Stimulated activated CD8-positive, alpha-beta memory T cell treated with anti-CD3 and anti-CD28 coated beads, Interleukin-12 subunit alpha, Interleukin-12 subunit beta, amount 100 ng/mL, for 1 hour (primary cell): ENCODE data around the gene MCM8.

ENCODE experiments used
- DNase-seq: peaks from one replicate; pipeline ENCODE4 v3.0.0-alpha.2; 2020; ENCODE audit warnings: low read depth

MCM8 gene

GRCh38 chr20:5947276-5947675, 3.2 kb upstream of the MCM8 start:
- no peak for DNase-seq

GRCh38 chr20:5949943-5950270, 545 bp upstream of the MCM8 start:
- DNase-seq = no peak

DNA sequence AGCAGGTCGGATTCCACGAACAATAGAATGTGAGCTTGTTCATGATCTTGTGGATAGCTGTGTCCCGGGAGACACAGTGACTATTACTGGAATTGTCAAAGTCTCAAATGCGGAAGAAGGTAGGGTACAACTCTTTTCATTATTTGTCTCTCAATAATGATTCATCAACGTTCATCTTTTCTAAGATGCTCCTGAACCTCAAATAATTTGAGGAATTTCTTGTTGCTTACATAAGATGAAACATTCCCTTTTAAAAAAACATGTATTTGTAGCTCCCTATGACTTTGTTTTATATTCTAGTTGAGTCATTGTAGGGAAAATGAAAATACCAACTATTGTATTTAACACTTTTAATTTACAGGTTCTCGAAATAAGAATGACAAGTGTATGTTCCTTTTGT, 17.0 kb downstream of the MCM8 start:
- DNase-seq = no peak

DNA sequence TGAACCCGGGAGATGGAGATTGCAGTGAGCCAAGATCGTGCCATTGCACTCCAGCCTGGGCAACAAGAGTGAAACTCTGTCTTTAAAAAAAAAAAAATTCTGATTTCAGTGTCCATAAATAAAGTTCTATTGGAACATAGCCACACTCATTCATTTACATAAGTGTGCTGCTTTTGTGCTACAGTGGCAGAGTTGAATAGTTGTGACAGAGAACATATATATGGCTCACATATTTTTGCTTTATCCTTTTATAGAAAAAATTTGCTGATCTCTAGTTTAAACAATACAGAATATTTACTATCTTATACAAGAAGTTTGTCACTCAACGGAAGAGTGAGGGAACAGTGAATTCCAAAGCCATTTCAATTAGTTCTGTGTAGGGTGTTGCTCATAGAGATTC, 18.0 kb downstream of the MCM8 start:
- DNase-seq = no peak

DNA sequence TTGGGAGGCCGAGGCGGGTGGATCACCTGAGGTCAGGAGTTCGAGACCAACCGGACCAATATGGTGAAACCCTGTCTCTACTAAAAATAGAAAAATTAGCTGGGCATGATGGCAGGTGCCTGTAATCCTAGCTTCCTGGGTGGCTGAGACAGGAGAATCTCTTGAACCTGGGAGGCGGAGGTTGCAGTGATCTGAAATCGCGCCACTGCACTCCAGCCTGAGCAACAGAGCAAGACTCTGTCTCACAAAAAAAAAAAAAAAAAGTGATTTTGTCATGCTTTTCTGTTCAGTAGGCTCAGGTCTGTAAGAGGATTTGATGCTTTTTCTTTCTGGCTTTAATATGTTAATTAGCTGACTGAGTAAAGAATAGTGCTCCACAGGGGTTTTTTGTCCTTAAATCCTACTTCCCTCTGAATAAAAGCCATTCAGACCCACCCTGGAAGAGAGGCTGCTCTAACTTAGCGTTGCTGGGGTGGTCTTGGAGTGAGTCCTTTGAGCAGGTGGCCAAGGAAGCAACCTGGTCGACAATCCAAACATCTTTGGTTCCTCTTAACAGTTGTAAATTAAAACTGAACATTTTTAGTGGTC, 19.0 kb downstream of the MCM8 start:
- DNase-seq = no peak

- DNase-seq = no peak
These were observed 19.5 kb downstream of the MCM8 start for GRCh38 chr20:5969940-5970339.

GRCh38 chr20:5970381-5970780, 19.9 kb downstream of the MCM8 start:
- no peak for DNase-seq

DNA sequence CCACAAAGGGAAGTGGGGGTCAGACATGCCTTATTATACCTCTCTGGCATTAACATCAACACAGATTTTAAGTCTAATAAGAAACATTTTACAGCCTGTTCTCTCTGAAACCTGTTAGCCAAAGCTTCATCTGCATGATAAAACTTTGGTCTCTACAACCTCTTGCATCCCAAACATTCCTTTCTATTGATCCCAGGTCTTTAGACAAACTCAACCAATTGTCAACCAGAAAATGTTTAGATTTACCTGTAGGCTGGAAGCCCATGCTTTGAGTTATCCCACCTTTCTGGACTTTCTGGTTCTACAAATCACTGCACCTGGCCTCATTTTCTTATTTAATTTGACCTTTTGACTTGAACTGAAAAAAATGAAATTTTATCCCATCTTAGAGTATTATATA, 20.8 kb downstream of the MCM8 start:
- DNase-seq = no peak

DNA sequence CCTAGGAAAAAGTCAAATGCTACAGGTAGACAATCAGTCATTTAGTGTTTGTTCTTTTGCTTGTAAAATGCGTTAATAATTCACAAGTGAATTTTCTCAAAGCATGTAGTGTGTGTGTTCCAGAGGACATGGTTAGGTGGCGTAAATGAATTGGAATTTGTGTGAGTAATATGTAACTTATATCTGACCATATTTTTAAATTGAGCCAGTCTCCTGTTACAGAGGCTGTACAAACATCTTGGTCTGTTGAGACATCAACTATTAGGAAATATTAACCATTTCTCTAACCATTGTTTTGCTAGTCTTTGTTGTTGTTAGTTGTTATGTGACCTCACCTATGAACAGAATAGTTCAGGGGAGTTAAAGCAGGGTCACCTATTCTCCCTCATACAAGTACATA, 22.7 kb downstream of the MCM8 start:
- no peak for DNase-seq

DNA sequence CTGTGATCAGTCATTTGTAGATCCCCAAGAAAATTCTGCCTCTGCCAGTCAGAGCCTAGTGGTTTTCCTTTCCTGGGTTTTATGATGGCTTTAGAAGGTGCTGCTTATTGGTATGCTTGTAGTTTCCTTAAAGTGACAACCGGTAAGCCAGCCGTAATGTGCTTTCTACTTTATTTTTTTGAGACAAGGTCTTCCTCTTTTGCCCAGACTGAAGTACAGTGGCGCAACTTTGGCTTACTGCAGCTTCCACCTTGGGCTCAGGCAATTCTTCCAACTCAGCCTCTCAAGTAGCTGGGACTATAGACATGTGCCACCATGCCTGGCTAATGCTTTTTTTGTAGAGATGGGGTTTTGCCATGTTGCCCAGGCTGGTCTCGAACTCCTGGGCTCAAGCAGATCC, 23.5 kb downstream of the MCM8 start:
- no peak for DNase-seq

GRCh38 chr20:5974531-5974930, 24.1 kb downstream of the MCM8 start:
- DNase-seq = no peak

DNA sequence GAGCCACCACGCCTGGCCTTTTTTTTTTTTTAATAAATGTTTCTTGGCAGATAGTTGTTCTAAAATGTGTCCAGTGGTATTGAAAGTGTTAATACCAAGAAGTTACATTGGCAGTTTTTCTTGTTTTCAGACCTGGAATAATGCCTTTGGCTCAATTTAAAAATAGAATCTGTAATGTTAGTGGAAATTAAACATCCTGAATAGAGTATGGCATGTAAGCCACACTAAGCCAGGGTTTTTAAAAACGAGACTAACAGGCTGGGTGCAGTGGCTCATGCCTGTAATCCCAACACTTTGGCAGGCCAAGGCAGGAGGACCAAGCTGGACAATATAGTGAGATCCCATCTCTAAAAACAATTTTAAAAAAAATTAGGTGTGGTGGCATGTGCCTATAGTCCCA, 25.3 kb downstream of the MCM8 start:
- no peak for DNase-seq

DNA sequence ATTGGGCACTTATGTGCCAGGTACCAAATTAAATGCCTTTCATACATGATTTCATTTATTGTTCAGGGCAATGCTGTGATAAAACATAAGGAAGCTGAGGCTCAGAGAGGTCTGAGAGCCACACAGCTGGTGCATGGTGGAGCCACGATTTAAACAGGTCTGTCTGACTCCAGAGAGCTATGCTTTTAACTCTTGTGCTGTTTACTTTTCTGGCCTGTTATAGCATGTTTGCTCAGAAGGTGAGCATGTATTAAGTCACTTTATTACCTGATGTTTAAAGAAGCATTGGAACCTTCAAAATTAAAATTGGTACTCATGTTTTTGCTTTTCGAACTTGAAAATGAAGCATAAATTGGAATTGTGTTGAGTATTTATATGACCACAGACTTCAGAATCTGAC, 26.8 kb downstream of the MCM8 start:
- no peak for DNase-seq

DNA sequence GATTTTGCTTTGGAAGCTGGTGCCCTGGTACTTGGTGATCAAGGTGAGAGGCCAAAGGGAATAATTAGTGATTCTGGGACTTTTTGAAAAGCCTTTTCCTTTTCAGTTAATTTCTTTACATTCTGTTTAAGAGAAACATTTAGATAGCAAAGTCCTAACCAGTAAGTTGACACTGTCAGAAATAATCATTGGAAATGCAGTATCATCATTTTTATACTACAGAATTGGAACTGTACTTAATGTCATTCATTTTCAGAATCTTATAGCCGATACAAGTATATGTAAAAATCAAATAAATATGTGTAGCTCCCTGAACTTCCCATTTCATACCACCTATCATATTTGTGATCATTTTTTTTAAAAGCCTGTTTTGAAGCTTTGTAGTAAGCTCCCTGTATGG, 27.5 kb downstream of the MCM8 start:
- DNase-seq = no peak

- DNase-seq = no peak
These were observed 29.3 kb downstream of the MCM8 start for GRCh38 chr20:5979801-5980200.

- DNase-seq = no peak
These were observed 30.5 kb downstream of the MCM8 start for GRCh38 chr20:5980720-5981538.

DNA sequence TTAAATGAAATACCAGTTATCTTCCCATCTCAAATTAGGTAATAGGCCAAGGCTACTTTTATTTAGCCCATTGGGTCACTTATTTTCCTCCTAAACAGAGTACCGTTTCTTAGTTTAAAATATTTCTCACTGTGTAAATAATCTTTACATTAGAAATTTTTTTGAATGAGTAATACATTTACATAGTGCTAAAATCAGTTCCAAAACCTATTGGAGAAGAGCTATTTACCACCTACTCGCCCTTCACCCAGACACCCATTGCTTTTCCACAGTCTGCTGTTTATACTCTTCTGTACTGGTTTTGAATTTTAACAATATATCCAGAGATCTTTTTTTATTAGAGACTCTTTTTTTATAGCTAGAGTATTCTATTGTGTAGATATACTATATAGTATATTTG, 36.9 kb downstream of the MCM8 start:
- DNase-seq = no peak

GRCh38 chr20:5989539-5989938, 39.1 kb downstream of the MCM8 start:
- DNase-seq = no peak

- DNase-seq = no peak
These were observed 40.5 kb downstream of the MCM8 start for GRCh38 chr20:5990946-5991345.

- no peak for DNase-seq
These were observed 41.4 kb downstream of the MCM8 start for GRCh38 chr20:5991623-5992441.

GRCh38 chr20:5996765-5997164, 46.3 kb downstream of the MCM8 start:
- peak; percentile 24 for DNase-seq

DNA sequence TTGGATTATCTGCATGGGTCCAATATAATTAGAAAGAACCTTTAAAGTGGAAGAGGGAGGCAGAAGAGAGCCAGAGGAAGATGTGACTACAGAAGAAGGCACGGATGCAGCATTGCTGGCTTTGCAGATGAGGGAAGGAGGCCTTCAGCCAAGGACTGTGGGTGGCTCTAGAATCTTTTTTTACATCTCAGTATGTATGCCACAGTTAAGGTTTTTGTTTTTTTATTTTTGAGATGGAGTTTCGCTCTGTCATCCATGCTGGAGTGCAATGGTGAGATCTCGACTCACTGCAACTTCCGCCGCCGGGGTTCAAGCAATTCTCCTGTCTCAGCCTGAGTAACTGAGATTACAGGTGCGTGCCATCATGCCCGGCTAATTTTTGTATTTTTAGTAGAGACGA, 49.3 kb downstream of the MCM8 start:
- no peak for DNase-seq

GRCh38 chr20:6000871-6001270, 50.4 kb downstream of the MCM8 start:
- no peak for DNase-seq
